ENCODE data around the gene SPACA5. TPM values are rescaled to one million over a fixed set of nuclear protein-coding genes. Genes with fewer than 3 reads are reported as not detected.
"Not testable (repeated sequence)": the region's sequence is repeated elsewhere in the genome, so short reads cannot be mapped to it uniquely, and the experiment has no call there.

Gene SPACA5
- total and polyA plus RNA-seq, 7 donors, result not detected

GRCh38 chrX:48003758-48004457, 2.9 kb upstream of the SPACA5 start, which contains the start of gene ZNF182:
ZNF182 (minus strand) TSS chrX:48003989; CDS start chrX:48002609, 1,380 bp downstream.
- WGBS, 2 donors, result 0 to 1% methylated on average over 34 of the region's 34 CpGs
- TF ChIP-seq POLR2AphosphoS5 (IDR thresholded peaks at IDR 0.05) (peak; percentile 65 to 82 (median 74)), EP300 (IDR thresholded peaks at IDR 0.05) (no peak), POLR2A (IDR thresholded peaks at IDR 0.05) (peak; percentile 6 to 26)
- Histone ChIP-seq H3K4me1 (peaks cover 0 to 9% (median 0%) of the 10 kb centered on the region in 4 donors), H3K27me3 (no peaks in the 10 kb centered on the region), H3K36me3 (no peaks in the 10 kb centered on the region), H3K4me3 (peak within 1 kb of the TSS; percentile 44 to 59 (median 58)), H3K9me3 (no peaks in the 10 kb centered on the region), H3K27ac (peak within 1 kb of the TSS; percentile 76 to 80 (median 78))
- peak; percentile 97 for DNase-seq
- intact Hi-C loops (cut with DNase I), result no loop called here

GRCh38 chrX:48009445-48009960, 2.7 kb downstream of the SPACA5 start:
- no CpG with 5 or more reads among the region's 2 CpGs for WGBS, 2 donors
- intact Hi-C loops (cut with DNase I), result not testable (repeated sequence)

GRCh38 chrX:48016583-48017310, 10.0 kb downstream of the SPACA5 start:
- DNase-seq; H3K4me1 ChIP-seq; H3K4me3 ChIP-seq; H3K27me3 ChIP-seq; H3K9me3 ChIP-seq; intact Hi-C loops (cut with DNase I); H3K27ac ChIP-seq; H3K36me3 ChIP-seq: not testable (repeated sequence)
- WGBS, 2 donors, result 96 to 97% methylated on average over 37 to 38 of the region's 46 CpGs

More at GRCh38 chrX:48009445-48009960, 2.7 kb downstream of the SPACA5 start:
- DNase-seq, H3K27ac ChIP-seq, H3K9me3 ChIP-seq, H3K4me1 ChIP-seq, H3K36me3 ChIP-seq, H3K27me3 ChIP-seq, H3K4me3 ChIP-seq: not testable (repeated sequence)

GRCh38 chrX:48019892-48020291, 13.1 kb downstream of the SPACA5 start:
- H3K4me3 ChIP-seq, H3K36me3 ChIP-seq, H3K27me3 ChIP-seq, H3K4me1 ChIP-seq, H3K9me3 ChIP-seq, H3K27ac ChIP-seq, DNase-seq: not testable (repeated sequence)
- intact Hi-C loops (cut with DNase I), result loop anchor here (5.0 to 10.0 kb wide), 3 partner anchors 183 to 475 kb away; partner anchors contain the start of genes ELK1, UXT and ZNF81
- WGBS, 2 donors, result no CpG with 5 or more reads among the region's 1 CpG

GRCh38 chrX:48020472-48020871, 13.7 kb downstream of the SPACA5 start:
- H3K4me1 ChIP-seq, H3K9me3 ChIP-seq, H3K27me3 ChIP-seq, DNase-seq, H3K36me3 ChIP-seq: not testable (repeated sequence)
- intact Hi-C loops (cut with DNase I), result loop anchor here (5.0 to 10.0 kb wide), 3 partner anchors 183 to 476 kb away; partner anchors contain the start of genes ELK1, UXT and ZNF81
- Histone ChIP-seq H3K4me3 (peak overlapping the region in 3 of 4 donors; percentile 51 to 57 (median 51)), H3K27ac (peak overlapping the region in 2 of 4 donors; percentile 78 to 85)
- 39 to 80% methylated on average over 11 of the region's 11 CpGs for WGBS, 2 donors

- WGBS, 2 donors, result 1% methylated on average over 30 of the region's 30 CpGs
- intact Hi-C loops (cut with DNase I), result loop anchor here (5.0 to 10.0 kb wide), 3 partner anchors 184 to 476 kb away; partner anchors contain the start of genes ELK1, UXT and ZNF81
- no peaks in the 10 kb centered on the region for H3K4me1 ChIP-seq
- TF ChIP-seq POLR2AphosphoS5 (IDR thresholded peaks at IDR 0.05), result peak in 1 of 4 donors; percentile 19
- no peak for TF ChIP-seq POLR2A (IDR thresholded peaks at IDR 0.05)
- peak; percentile 78 for DNase-seq
- H3K27ac ChIP-seq, result peak overlapping the region; percentile 78 to 88 (median 83)
- H3K36me3 ChIP-seq, result no peaks in the 10 kb centered on the region
- H3K4me3 ChIP-seq, result peak overlapping the region; percentile 42 to 57 (median 51)
- H3K9me3 ChIP-seq, result no peaks in the 10 kb centered on the region
- no peaks in the 10 kb centered on the region for H3K27me3 ChIP-seq
Observed at GRCh38 chrX:48021026-48021900, 14.5 kb downstream of the SPACA5 start.

- DNase-seq, result no peak
- no peaks in the 10 kb centered on the region for H3K9me3 ChIP-seq
- H3K4me1 ChIP-seq, result no peaks in the 10 kb centered on the region
- no peaks in the 10 kb centered on the region for H3K27me3 ChIP-seq
- intact Hi-C loops (cut with DNase I), result loop anchor here (5.0 to 10.0 kb wide), 3 partner anchors 185 to 477 kb away; partner anchors contain the start of genes ELK1, UXT and ZNF81
- H3K4me3 ChIP-seq, result peak overlapping the region in 1 of 4 donors; percentile 57
- 63 to 80% methylated on average over 3 of the region's 3 CpGs for WGBS, 2 donors
- peak overlapping the region in 2 of 4 donors; percentile 81 to 85 for H3K27ac ChIP-seq
- no peaks in the 10 kb centered on the region for H3K36me3 ChIP-seq
- no peak for TF ChIP-seq POLR2A (IDR thresholded peaks at IDR 0.05)
Observed at GRCh38 chrX:48022100-48022499, 15.3 kb downstream of the SPACA5 start.

Data from sigmoid colon (tissue), 7 donors.